Body of pancreas (tissue), 4 donors: ENCODE data around the gene GPR4.
"Not testable (repeated sequence)": the region's sequence is repeated elsewhere in the genome, so short reads cannot be mapped to it uniquely, and the experiment has no call there.

Experiments used
- CTCF ChIP-seq, 7 experiments: fragments of 450-650 bp in 4 of 7; fragments of 200-600 bp in 3 of 7; sonication (generic) in 3 of 7; IDR thresholded peaks; one replicate each; pipeline ENCODE4 v1.5.1; 2016 to 2019; ENCODE audit warnings: antibody characterized with exemption in 7 of 7
- POLR2A ChIP-seq, 3 donors: fragments of 450-650 bp; IDR thresholded peaks; one replicate each; pipeline ENCODE4 v1.6.1; 2016; ENCODE audit warnings: antibody characterized with exemption in 3 of 3, mild to moderate bottlenecking in 2 of 3

GRCh38 chr19:45628219-45628618 lies 26.2 kb upstream of the GPR4 start:
- TF ChIP-seq CTCF, POLR2A (IDR thresholded peaks at IDR 0.05): not testable (repeated sequence)
